RWPE1 (cell line): ENCODE results near the gene CHST5.

Source experiments
- CTCF ChIA-PET: fragments of 350-600 bp; sonication (Branson Sonifier 250); formaldehyde crosslinking; extraction: SDS; loops from one replicate; lab custom pipeline; 2021; lab: Yijun Ruan, JAX
- POLR2A ChIA-PET: fragments of 400-600 bp; formaldehyde crosslinking; extraction: SDS; loops from one replicate; lab custom pipeline; 2020; ENCODE audit warnings: antibody characterized with exemption; ENCODE audit not compliant: low non-redundant PET; lab: Yijun Ruan, JAX
- DNase-seq: peaks from one replicate; pipeline ENCODE4 v3.0.0; 2012; ENCODE audit warnings: low spot score
- H3K27ac ChIP-seq: fragments of 450-650 bp; 2 replicates; pipeline ENCODE4 v1.5.1; 2017
- TF ChIP-seq, protein P1 (sequence below): fragments of 450-650 bp; conservative IDR thresholded peaks from 2 replicates; pipeline ENCODE4 v1.5.1; 2017; ENCODE audit warnings: low read depth, mild to moderate bottlenecking

The CHST5 gene

DNA sequence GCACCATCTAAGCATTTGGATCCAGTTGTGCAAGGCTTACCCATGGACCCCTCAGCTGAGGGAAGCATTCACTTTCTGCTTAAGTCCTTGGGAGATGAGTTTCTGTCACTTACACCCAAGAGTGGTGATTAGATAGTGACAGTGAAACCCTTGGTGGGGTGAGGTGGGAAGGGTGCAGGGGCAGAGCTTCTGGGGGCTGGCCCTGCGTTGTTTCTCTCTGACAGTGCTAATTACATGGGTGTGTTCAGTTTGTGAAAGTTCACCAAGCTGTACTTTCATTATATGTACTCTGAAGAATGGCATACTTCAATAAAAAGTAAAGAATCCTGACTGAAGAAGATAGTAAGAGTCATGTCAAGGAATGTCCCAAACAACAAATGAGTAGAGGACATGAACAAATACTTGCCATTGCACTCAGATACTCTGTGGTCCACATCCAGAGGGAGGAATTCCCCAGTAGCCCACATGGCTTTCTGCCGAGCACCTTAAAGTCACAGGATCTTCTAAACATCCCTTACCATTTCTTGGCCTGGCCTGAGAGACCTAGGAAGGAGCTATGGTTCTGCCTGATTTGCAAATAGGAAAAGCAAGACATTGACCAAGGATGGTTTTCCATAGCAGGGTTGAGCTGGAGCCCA lies 49.1 kb downstream of the CHST5 start:
- TF ChIP-seq, protein P1, sequence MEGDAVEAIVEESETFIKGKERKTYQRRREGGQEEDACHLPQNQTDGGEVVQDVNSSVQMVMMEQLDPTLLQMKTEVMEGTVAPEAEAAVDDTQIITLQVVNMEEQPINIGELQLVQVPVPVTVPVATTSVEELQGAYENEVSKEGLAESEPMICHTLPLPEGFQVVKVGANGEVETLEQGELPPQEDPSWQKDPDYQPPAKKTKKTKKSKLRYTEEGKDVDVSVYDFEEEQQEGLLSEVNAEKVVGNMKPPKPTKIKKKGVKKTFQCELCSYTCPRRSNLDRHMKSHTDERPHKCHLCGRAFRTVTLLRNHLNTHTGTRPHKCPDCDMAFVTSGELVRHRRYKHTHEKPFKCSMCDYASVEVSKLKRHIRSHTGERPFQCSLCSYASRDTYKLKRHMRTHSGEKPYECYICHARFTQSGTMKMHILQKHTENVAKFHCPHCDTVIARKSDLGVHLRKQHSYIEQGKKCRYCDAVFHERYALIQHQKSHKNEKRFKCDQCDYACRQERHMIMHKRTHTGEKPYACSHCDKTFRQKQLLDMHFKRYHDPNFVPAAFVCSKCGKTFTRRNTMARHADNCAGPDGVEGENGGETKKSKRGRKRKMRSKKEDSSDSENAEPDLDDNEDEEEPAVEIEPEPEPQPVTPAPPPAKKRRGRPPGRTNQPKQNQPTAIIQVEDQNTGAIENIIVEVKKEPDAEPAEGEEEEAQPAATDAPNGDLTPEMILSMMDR = no peak
- ChIA-PET CTCF (no interaction called here), POLR2A (no interaction called here)
- peak overlapping the region; percentile 65; the same call in 1 of the 2 replicates for H3K27ac ChIP-seq
- DNase-seq = no peak

DNA sequence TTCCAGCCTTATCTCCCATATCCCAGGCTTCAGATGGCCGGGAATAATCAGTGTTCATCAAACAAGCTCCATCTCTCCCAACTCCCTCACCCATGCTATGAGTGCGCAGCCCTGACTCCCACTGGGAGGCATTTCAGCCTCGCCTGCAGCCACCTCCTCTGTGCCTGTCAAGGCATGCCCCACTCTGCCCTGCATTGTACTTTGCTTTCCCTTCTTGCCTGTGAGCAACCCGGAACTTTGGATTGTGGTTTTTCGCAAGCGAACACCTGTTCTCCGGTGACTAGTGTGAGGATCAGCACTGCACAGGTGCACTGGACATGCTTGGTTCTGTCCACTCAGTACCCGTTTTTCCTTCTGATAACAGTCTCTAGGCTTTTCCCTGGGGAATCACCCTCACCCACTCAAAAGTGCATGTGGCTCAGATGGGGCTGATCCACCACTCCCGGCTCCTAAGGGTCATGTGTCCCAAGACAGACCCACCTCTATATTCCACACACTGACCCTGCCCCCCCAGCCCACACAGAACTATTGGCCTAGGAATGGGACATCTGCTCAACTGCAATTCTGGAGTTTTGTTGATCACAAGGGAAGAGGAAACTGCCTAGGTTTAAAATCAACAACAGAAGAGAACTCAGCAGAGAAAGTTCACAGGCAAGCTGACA lies 49.8 kb downstream of the CHST5 start:
- DNase-seq = peak; percentile 93
- POLR2A ChIA-PET = no interaction called here
- CTCF ChIA-PET = no interaction called here
- peak overlapping the region; percentile 65 for H3K27ac ChIP-seq
- TF ChIP-seq, protein P1 = no peak

DNA sequence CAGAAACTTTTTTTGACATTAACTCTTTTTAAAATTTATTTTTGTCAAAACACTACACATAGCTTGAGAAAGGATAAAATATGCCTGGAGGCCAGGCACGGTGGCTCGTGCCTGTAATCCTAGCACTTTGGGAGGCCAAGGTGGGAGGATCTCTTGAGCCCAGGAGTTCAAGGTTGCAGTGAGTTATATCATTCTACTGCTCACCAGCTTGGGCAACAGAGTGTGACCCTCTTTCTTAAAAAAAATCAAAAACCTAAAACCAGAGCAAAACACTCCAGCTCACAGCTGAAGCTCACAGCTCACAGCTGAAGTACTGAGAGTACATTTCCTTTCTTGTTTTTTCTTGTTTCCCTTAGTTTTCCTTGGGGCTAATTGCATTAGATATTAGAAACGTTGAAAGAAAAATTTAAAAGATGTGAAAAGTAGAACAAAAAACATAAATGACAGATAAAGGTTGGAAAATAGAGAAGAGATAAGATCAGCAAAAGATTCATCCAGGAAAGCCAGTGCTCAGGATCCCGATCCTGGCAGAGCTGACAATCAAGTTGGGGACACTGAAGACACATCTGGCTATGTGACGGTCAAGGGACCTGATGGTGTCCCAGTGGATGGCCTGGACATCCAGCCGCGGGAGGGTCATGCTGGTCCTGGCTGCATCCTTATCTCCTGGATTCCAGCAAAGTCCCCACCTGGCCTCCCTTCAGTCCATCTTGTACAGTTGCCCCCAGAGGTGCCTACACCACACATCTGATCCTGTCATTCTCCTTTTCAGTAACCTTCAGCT lies 50.5 kb downstream of the CHST5 start:
- no peak for DNase-seq
- TF ChIP-seq, protein P1 = no peak
- ChIA-PET CTCF (no interaction called here), POLR2A (no interaction called here)
- peak overlapping the region; percentile 65 for H3K27ac ChIP-seq

DNA sequence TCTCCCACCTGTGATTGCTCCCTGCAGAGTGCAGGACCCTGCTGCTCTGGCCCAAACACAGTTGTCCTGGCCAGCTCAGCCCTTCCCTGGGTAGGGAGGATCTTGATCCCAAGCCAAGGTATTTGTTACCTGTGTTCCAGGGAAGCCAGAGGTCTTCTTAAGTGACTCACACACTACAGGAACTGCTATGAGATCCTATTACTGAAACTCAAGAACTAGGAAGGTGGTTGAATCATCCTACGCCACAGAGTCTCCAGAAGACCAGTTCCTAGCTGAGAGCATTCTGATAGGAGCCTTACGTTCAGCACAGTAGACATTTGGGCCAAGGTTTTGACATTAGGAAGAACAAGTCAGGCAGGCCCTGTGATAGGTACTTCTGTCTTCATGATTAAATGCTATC lies 52.7 kb downstream of the CHST5 start:
- DNase-seq = peak; percentile 93
- peak overlapping the region; percentile 84 for H3K27ac ChIP-seq
- ChIA-PET POLR2A (no interaction called here), CTCF (no interaction called here)
- TF ChIP-seq, protein P1 = no peak

DNA sequence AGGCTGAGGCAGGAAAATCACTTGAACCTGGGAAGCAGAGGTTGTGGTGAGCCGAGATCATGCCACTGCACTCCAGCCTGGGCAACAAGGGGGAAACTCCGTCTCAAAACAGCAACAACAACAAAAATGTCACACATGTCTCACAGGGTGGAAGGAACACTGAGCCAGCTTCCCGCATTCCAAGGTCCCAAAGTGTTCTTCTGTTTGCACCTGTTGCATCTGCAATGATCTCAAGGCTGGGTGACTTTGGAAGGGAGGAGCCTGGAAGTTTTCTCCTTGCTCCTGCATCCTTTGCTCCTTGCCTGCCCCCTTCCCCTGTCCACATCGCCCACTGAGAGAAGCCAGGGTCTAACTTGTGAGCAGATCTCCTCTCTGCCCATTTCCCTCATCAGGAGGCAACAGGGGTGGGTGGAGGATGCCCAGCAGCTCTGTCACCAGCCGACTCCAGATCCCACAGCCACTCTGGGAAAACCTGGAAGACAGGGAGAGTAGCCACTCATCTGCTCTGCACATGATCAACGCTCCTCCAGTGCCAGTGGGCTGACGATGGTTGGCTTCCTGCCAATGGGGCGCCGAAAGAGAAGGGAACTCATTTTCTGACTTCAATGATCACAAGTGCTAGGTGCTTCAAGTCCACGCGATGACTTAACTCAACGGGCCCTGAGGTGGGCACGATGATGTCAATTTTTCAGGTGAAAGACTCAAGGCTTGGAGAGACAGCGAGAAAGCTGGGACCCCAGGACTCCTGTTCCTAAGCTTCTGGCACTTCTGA lies 53.3 kb downstream of the CHST5 start:
- DNase-seq = no peak
- peak overlapping the region; percentile 84 for H3K27ac ChIP-seq
- TF ChIP-seq, protein P1 = no peak
- ChIA-PET CTCF (no interaction called here), POLR2A (no interaction called here)

DNA sequence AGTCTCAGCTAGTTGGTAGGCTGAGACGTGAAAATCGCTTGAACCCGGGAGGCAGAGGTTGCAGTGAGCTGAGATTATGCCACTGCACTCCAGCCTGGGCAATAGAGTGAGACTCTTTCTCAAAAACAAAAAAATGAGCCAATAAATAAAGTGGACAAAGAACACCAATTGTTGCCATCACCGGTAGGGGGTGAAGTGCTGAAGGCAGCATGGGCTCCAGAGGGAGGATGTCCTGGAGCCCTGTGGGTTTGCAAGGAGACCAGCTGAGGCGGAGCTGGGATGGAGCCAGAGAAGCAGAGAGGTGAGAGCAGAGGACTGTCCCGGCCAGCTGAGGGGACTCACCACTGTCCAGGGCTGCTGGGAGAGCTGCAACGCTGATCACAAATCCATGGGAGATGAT lies 54.4 kb downstream of the CHST5 start:
- TF ChIP-seq, protein P1 = no peak
- ChIA-PET POLR2A (no interaction called here), CTCF (no interaction called here)
- H3K27ac ChIP-seq = no peak overlapping the region
- no peak for DNase-seq
